Calu3 (cell line): ENCODE results near the gene FIS1. TPM values are rescaled to one million over a fixed set of nuclear protein-coding genes. Genes with fewer than 3 reads are reported as not detected.

ENCODE experiments used
- BruUV-seq: library from RNA; stranded (reverse); fragments of 400-500 nt; replicated peaks from 2 replicates; lab custom pipeline; 2021; lab: Mats Ljungman, UMichigan
- CTCF ChIA-PET: fragments of 300-600 bp; sonication (Branson Sonifier 250); formaldehyde crosslinking; loops from one replicate; lab custom pipeline; 2022; ENCODE audit warnings: antibody characterized with exemption; lab: Charles Lee
- DNase-seq: peaks from one replicate; pipeline ENCODE4 v3.0.0; 2022
- H3K27ac Mint-ChIP-seq: one replicate; pipeline ENCODE4 v1.8.0; 2022; ENCODE audit warnings: mixed read lengths; ENCODE audit not compliant: unreplicated experiment
- H3K27me3 Mint-ChIP-seq: one replicate; pipeline ENCODE4 v1.8.0; 2022; ENCODE audit warnings: mixed read lengths; ENCODE audit not compliant: unreplicated experiment
- H3K36me3 Mint-ChIP-seq: one replicate; pipeline ENCODE4 v1.8.0; 2022; ENCODE audit warnings: mild to moderate bottlenecking, moderate library complexity, mixed read lengths; ENCODE audit not compliant: insufficient read depth, unreplicated experiment
- H3K4me1 Mint-ChIP-seq: one replicate; pipeline ENCODE4 v1.8.0; 2022; ENCODE audit warnings: mild to moderate bottlenecking, low read depth, mixed read lengths; ENCODE audit not compliant: unreplicated experiment
- H3K4me3 Mint-ChIP-seq: one replicate; pipeline ENCODE4 v1.8.0; 2022; ENCODE audit warnings: mild to moderate bottlenecking, low read depth, moderate library complexity, mixed read lengths; ENCODE audit not compliant: unreplicated experiment
- H3K9me3 Mint-ChIP-seq: one replicate; pipeline ENCODE4 v1.8.0; 2022; ENCODE audit warnings: low read depth, mixed read lengths; ENCODE audit not compliant: unreplicated experiment
- CTCF ChIP-seq: fragments of 200-600 bp; IDR thresholded peaks from one replicate; pipeline ENCODE4 v1.8.0; 2022; ENCODE audit warnings: antibody characterized with exemption; ENCODE audit not compliant: unreplicated experiment
- intact Hi-C: fragments of 100-400 bp; cut with micrococcal nuclease; formaldehyde crosslinking; loops from one replicate; pipeline ENCODE4 v1.10.0; 2022; ENCODE audit not compliant: unreplicated experiment
- total RNA-seq: library from RNA; stranded (reverse); gene quantifications from 2 replicates; pipeline ENCODE4 v1.2.3, GENCODE V29; 2022

Gene FIS1
- total RNA-seq, 1 experiment from 2014 or later = 83.8 TPM

- intact Hi-C loops = no loop called here
- no peaks in the 10 kb centered on the region for H3K27me3 Mint-ChIP-seq
These were observed 33.4 kb downstream of the FIS1 start for GRCh38 chr7:101211501-101211900.

DNA sequence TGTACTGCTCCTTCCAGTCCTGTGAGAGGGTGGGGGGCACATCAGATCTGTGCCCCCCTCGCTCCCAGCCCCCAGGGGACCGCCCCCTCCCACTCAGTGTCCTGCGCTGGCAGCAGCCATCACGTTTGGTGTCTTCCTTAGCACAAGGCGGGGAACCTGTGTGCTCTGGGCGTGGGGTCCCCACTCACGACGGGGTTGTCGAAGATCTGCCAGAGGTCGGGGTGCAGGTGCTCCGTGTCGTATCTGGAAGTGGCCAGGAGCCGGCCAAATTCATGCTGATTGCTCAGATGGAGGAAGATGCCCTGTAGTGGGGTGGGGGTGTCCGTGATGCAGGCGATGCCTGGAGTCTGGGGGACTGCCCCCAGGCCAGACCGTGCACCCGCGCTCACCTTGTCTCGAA is 34.7 kb downstream of the FIS1 start:
- CTCF ChIA-PET = no interaction called here

More at GRCh38 chr7:101211501-101211900, 33.4 kb downstream of the FIS1 start:
- TF ChIP-seq CTCF = no peak
- Mint-ChIP-seq H3K4me1 (peaks cover 8% of the 10 kb centered on the region), H3K27ac (no peak overlapping the region), H3K36me3 (peaks cover 33% of the 10 kb centered on the region), H3K9me3 (no peaks in the 10 kb centered on the region), H3K4me3 (no peak overlapping the region)
- no peak for DNase-seq
- CTCF ChIA-PET = no interaction called here
- BruUV-seq = no TSS peak

GRCh38 chr7:101208794-101209193 is 36.1 kb downstream of the FIS1 start:
- no peak overlapping the region for H3K27ac Mint-ChIP-seq
- no peaks in the 10 kb centered on the region for H3K9me3 Mint-ChIP-seq
- no TSS peak for BruUV-seq
- intact Hi-C loops = no loop called here
- CTCF ChIA-PET = interaction anchor here (0.6 kb wide), 1 partner anchor 484 kb away, joined by 8 read pairs; no protein-coding TSS in a partner anchor
- peaks cover 30% of the 10 kb centered on the region for H3K36me3 Mint-ChIP-seq
- no peak overlapping the region for H3K4me3 Mint-ChIP-seq
- TF ChIP-seq CTCF = no peak
- DNase-seq = no peak
- no peaks in the 10 kb centered on the region for H3K4me1 Mint-ChIP-seq
- H3K27me3 Mint-ChIP-seq = peaks cover 6% of the 10 kb centered on the region

More for the DNA sequence above, 34.7 kb downstream of the FIS1 start:
- no peaks in the 10 kb centered on the region for H3K9me3 Mint-ChIP-seq
- H3K27ac Mint-ChIP-seq = no peak overlapping the region
- BruUV-seq = no TSS peak
- no peak for TF ChIP-seq CTCF
- no peaks in the 10 kb centered on the region for H3K27me3 Mint-ChIP-seq
- H3K4me1 Mint-ChIP-seq = no peaks in the 10 kb centered on the region
- DNase-seq = no peak
- H3K4me3 Mint-ChIP-seq = no peak overlapping the region
- peaks cover 30% of the 10 kb centered on the region for H3K36me3 Mint-ChIP-seq
- intact Hi-C loops = no loop called here

- intact Hi-C loops = no loop called here
- BruUV-seq = no TSS peak
These were observed 37.4 kb downstream of the FIS1 start for GRCh38 chr7:101207459-101207858.

More at GRCh38 chr7:101207459-101207858, 37.4 kb downstream of the FIS1 start:
- CTCF ChIA-PET = no interaction called here
- Mint-ChIP-seq H3K4me1 (no peaks in the 10 kb centered on the region), H3K27ac (no peak overlapping the region), H3K9me3 (no peaks in the 10 kb centered on the region), H3K27me3 (peaks cover 19% of the 10 kb centered on the region), H3K36me3 (peaks cover 30% of the 10 kb centered on the region), H3K4me3 (no peak overlapping the region)
- DNase-seq = no peak
- TF ChIP-seq CTCF = no peak
